AG09319 (cell line): ENCODE measurements around the gene LAMA2.
"Not testable (repeated sequence)": the region's sequence is repeated elsewhere in the genome, so short reads cannot be mapped to it uniquely, and the experiment has no call there.

Source experiments
- DNase-seq: peaks from one replicate; pipeline ENCODE4 v3.0.0-alpha.2; 2010; ENCODE audit warnings: low read depth; ENCODE audit errors: extremely low read depth
- TF ChIP-seq, protein P1 (sequence below): IDR thresholded peaks from 2 replicates; pipeline ENCODE4 v1.5.1; 2011; ENCODE audit warnings: low read depth, mild to moderate bottlenecking, inconsistent platforms, low read length, moderate library complexity

LAMA2 gene

DNA sequence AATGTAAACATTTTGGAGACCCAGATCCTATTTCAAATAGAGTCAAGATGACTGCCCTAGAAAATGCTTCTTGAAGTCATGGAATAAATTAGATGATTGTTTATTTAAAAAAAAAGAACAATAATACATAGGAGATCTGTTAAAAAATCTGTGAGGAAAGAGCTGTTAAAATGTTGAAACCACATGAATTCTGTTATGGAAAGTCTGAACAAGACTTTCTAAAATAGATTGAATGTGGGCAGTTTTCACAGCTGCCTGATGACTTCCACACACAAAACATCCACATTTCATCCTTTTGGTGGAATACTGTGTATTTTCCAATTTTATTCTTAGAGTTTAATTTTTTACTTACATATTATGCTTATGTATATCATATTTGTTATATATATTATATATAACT lies 186.1 kb downstream of the LAMA2 start:
- TF ChIP-seq, protein P1, sequence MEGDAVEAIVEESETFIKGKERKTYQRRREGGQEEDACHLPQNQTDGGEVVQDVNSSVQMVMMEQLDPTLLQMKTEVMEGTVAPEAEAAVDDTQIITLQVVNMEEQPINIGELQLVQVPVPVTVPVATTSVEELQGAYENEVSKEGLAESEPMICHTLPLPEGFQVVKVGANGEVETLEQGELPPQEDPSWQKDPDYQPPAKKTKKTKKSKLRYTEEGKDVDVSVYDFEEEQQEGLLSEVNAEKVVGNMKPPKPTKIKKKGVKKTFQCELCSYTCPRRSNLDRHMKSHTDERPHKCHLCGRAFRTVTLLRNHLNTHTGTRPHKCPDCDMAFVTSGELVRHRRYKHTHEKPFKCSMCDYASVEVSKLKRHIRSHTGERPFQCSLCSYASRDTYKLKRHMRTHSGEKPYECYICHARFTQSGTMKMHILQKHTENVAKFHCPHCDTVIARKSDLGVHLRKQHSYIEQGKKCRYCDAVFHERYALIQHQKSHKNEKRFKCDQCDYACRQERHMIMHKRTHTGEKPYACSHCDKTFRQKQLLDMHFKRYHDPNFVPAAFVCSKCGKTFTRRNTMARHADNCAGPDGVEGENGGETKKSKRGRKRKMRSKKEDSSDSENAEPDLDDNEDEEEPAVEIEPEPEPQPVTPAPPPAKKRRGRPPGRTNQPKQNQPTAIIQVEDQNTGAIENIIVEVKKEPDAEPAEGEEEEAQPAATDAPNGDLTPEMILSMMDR = no peak
- DNase-seq = no peak

DNA sequence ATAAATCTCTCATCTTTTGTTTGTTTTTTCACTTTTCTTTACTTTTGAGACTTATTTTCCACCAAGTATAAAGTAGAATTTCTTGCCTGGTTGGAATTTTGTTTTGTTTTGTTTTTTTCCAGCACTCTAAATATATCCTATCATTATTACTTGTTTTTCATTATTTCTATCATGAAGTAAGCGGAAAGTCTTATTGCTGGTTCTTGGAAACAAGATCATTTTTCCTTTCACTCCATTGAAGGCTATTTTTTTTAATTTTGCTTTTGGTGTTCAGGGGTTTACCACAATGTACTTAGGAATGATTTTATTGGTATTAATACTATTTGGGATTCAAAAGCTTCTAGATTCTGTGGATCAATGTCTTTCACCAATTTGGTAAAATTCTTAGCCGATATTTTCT lies 190.1 kb downstream of the LAMA2 start:
- TF ChIP-seq, protein P1 = no peak
- no peak for DNase-seq

DNA sequence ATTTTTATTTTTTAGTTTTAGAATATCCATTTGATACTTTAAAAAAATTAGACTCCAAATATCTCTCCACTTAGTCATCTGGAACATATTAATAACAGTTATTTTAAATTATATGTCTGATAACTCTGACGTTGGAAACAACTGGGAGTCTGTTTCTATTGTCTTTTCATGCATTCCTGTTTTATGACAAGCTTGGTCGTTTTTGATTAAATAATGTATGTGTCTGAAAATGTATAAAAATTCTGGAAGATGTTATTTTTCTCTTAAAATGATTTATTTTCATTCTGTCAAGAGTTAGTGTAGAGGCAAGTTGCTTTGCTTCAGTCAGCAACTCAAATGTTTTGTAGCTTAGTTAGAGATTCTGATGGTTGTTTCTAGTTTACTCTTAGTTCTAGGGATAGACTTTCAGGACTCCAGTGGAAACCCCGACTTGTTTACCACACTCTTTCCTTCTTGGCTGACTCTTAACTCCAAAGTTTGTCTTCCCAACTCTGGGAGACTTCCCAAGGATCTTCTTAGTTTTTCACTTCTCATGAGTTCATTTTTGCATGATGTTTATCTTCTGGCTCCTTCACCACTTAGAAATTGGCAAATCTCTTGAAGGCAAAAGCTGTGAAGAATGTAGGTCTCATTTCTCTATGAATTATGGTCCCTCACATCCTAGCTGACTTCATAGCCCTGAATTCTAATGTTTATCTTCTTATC lies 190.9 kb downstream of the LAMA2 start:
- TF ChIP-seq, protein P1 = no peak
- DNase-seq = no peak

DNA sequence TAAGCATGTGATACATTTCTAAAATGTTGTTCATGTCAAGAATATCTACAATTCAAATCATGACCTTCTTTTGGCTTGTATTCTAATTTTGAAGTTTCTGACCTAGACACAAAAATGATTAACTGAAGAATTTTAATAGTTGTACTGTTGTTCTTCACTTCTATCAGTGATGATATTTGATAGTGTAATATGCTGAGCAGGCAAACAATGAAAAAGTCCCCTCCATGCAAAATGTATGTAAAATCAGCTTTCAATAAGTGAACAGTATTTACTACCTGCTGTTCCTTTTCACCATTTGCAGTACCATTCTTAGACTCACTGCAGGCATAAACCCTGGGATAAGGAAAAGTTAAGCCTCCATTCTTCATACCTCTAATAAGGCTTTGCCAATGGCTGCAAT lies 201.5 kb downstream of the LAMA2 start:
- DNase-seq = no peak
- TF ChIP-seq, protein P1 = no peak

DNA sequence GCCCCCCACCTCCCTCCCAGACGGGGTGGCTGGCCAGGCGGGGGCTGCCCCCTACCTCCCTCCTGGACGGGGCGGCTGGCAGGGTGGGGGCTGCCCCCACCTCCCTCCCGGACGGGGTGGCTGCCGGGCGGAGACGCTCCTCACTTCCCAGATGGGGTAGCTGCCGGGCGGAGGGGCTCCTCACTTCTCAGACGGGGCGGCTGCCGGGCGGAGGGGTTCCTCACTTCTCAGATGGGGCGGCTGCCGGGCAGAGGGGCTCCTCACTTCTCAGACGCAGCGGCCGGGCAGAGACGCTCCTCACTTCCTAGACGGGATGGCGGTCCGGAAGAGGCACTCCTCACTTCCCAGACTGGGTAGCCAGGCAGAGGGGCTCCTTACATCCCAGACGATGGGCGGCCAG lies 205.5 kb downstream of the LAMA2 start:
- DNase-seq = not testable (repeated sequence)

DNA sequence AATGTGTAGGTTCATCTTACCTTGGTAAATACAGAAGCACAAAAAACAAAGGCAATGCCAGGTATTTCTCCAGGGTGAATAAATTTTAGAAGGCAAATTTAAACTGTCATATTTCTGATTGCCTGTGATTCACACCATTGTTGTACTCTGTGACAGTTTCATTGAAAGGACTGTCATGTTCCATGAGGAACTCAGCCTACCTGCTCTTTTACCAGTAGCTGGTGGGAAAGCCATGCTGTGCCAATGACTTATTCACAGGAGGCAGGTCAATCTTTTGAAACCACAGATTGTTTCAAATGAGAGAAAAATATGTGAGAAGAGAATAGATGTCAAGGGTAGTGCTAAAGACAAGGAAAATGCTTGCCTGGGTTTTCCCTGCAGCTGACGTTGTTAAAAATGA lies 206.4 kb downstream of the LAMA2 start:
- DNase-seq = no peak
- TF ChIP-seq, protein P1 = no peak

DNA sequence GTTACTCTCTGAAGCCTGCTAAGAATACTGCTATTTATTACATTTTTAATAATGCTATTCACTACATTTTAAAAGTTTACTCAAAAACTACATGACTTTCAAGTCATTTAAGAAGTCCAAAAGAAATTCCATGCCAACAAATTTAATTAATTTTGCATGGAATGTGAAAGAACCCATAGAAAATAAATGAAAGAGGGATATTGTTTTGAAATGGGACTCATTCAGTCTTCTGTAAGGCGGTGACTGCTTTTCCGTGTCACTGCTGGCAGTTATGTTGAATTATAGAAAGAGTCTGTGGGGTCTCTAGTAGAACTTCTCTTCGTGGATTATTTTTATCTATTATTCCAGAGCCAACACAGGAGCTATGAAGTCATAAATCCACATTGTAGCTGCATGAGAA lies 211.2 kb downstream of the LAMA2 start:
- TF ChIP-seq, protein P1 = no peak
- no peak for DNase-seq

DNA sequence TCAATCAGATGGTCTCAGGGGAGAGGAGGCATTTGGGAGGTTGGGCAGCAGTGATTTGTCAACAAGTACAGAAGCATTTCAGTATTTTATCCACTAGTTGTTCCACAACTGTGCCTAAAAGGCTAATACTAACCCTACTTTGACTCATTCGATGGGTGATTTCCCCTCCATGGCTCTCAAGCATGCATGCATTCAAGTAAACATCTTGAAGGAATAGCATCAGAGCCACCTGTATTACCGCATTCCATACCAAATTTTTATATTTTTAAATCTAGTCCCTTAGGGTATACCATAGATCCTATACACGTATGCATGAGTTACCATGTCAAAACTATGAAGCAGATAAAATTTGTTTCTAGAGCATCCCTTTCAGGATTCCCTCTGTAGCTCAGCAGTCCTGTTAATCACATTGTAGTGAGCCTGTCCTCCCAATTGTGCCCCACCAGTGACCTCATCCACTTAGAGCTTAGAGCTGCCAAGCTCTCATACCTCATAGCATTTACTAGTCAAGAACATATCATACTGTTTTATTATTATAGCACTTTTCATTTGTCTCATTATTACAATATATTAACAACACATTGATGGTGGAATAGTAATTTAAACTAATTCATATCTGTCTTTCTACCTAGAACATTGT lies 213.8 kb downstream of the LAMA2 start:
- no peak for DNase-seq
- TF ChIP-seq, protein P1 = no peak
